Measurements from ENCODE around the gene SORCS2. TPM values are rescaled to one million over a fixed set of nuclear protein-coding genes. Genes with fewer than 3 reads are reported as not detected.

Gene SORCS2
- total RNA-seq, 1 donor from 2014 or later, result 10.9 TPM

- H3K27ac Mint-ChIP-seq (ENCODE audit: unreplicated experiment), result no peak overlapping the region
- peaks cover 32% of the 10 kb centered on the region for H3K4me1 Mint-ChIP-seq (ENCODE audit: low read depth)
- TF ChIP-seq CTCF (IDR thresholded peaks at IDR 0.05), result no peak
- peaks cover 3% of the 10 kb centered on the region for H3K36me3 Mint-ChIP-seq (ENCODE audit: low read depth)
- H3K27me3 Mint-ChIP-seq (ENCODE audit: low read depth), result peaks cover 5% of the 10 kb centered on the region
- DNase-seq (ENCODE audit: low spot score), result peak; percentile 87
- peaks cover 3% of the 10 kb centered on the region for H3K9me3 Mint-ChIP-seq (ENCODE audit: low read depth)
- no peak overlapping the region for H3K4me3 Mint-ChIP-seq (ENCODE audit: unreplicated experiment)
Observed at GRCh38 chr4:7337196-7338058, 145.1 kb downstream of the SORCS2 start.

- H3K4me1 Mint-ChIP-seq (ENCODE audit: low read depth), result peaks cover 25% of the 10 kb centered on the region
- H3K27me3 Mint-ChIP-seq (ENCODE audit: low read depth), result peaks cover 5% of the 10 kb centered on the region
- H3K27ac Mint-ChIP-seq (ENCODE audit: unreplicated experiment), result no peak overlapping the region
- peaks cover 3% of the 10 kb centered on the region for H3K9me3 Mint-ChIP-seq (ENCODE audit: low read depth)
- no peak for TF ChIP-seq CTCF (IDR thresholded peaks at IDR 0.05)
- no peak for DNase-seq (ENCODE audit: low spot score)
- H3K4me3 Mint-ChIP-seq (ENCODE audit: unreplicated experiment), result no peak overlapping the region
- peaks cover 3% of the 10 kb centered on the region for H3K36me3 Mint-ChIP-seq (ENCODE audit: low read depth)
Observed at GRCh38 chr4:7338059-7338452, 145.7 kb downstream of the SORCS2 start.

GRCh38 chr4:7338876-7339623 is 146.7 kb downstream of the SORCS2 start:
- no peak overlapping the region for H3K27ac Mint-ChIP-seq (ENCODE audit: unreplicated experiment)
- no peak for TF ChIP-seq CTCF (IDR thresholded peaks at IDR 0.05)
- peaks cover 3% of the 10 kb centered on the region for H3K9me3 Mint-ChIP-seq (ENCODE audit: low read depth)
- H3K4me3 Mint-ChIP-seq (ENCODE audit: unreplicated experiment), result no peak overlapping the region
- DNase-seq (ENCODE audit: low spot score), result peak; percentile 43
- peaks cover 3% of the 10 kb centered on the region for H3K36me3 Mint-ChIP-seq (ENCODE audit: low read depth)
- peaks cover 5% of the 10 kb centered on the region for H3K27me3 Mint-ChIP-seq (ENCODE audit: low read depth)
- peaks cover 15% of the 10 kb centered on the region for H3K4me1 Mint-ChIP-seq (ENCODE audit: low read depth)

- Mint-ChIP-seq H3K27ac (ENCODE audit: unreplicated experiment) (no peak overlapping the region), H3K4me3 (ENCODE audit: unreplicated experiment) (no peak overlapping the region), H3K27me3 (ENCODE audit: low read depth) (peaks cover 5% of the 10 kb centered on the region)
Observed at GRCh38 chr4:7339751-7340552, 147.6 kb downstream of the SORCS2 start.

More at GRCh38 chr4:7339751-7340552, 147.6 kb downstream of the SORCS2 start:
- no peak for DNase-seq (ENCODE audit: low spot score)
- Mint-ChIP-seq H3K4me1 (ENCODE audit: low read depth) (peaks cover 7% of the 10 kb centered on the region), H3K9me3 (ENCODE audit: low read depth) (peaks cover 3% of the 10 kb centered on the region), H3K36me3 (ENCODE audit: low read depth) (peaks cover 3% of the 10 kb centered on the region)
- no peak for TF ChIP-seq CTCF (IDR thresholded peaks at IDR 0.05)

All from chondrocyte (in vitro differentiated cells).